ENCODE data around the gene ELL2.

- TF ChIP-seq GATA2 (IDR thresholded peaks at IDR 0.05; ENCODE audit: low read depth, low read length) (no peak), GATA3 (IDR thresholded peaks at IDR 0.05; ENCODE audit: low read depth, low read length) (no peak)
Observed at GRCh38 chr5:95864944-95865504, 96.6 kb downstream of the ELL2 start.

All from SH-SY5Y (cell line).